GM21619 (cell line): ENCODE data around the gene RAPGEF2.
"Not testable (repeated sequence)": the region's sequence is repeated elsewhere in the genome, so short reads cannot be mapped to it uniquely, and the experiment has no call there.

ENCODE experiments used
- ATAC-seq: cut with Tn5 transposase; IDR thresholded peaks from one replicate; pipeline ENCODE4 v1.9.1; 2021; ENCODE audit not compliant: unreplicated experiment

The RAPGEF2 gene

GRCh38 chr4:159307929-159308328, 205.1 kb downstream of the RAPGEF2 start:
- no peak for ATAC-seq

- no peak for ATAC-seq
These were observed 205.9 kb downstream of the RAPGEF2 start for GRCh38 chr4:159308566-159309340.

DNA sequence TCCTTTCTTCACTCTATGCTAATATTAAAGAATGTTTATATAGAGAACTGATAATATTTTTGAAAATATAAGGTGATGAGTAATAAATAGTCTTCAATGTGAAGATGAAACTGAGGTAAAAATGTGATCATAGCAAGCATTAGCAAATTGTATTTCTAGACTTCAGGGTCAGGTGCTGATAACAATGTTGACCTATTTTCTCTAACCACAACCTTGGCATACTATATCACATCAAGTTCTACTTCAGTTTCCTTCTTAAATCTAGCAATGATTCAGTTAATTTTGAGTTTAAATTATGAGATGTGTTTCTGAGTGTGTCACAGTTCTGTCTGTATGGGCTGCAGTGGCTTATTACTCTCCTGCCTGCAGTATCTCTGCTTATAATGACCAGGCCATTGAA, 209.4 kb downstream of the RAPGEF2 start:
- no peak for ATAC-seq

DNA sequence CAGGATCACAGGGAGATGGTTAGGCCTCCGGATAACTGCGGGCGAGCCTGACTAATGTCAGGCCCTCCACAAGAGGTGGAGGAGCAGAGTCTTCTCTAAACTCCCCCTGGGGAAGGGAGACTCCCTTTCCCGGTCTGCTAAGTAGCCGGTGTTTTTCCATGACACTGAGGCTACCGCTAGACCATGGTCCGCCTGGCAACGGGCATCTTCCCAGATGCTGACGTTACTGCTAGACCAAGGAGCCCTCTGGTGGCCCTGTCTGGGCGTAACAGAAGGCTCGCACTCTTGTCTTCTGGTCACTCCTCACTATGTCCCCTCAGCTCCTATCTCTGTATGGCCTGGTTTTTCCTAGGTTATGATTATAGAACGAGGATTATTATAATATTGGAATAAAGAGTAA, 213.0 kb downstream of the RAPGEF2 start:
- not testable (repeated sequence) for ATAC-seq

DNA sequence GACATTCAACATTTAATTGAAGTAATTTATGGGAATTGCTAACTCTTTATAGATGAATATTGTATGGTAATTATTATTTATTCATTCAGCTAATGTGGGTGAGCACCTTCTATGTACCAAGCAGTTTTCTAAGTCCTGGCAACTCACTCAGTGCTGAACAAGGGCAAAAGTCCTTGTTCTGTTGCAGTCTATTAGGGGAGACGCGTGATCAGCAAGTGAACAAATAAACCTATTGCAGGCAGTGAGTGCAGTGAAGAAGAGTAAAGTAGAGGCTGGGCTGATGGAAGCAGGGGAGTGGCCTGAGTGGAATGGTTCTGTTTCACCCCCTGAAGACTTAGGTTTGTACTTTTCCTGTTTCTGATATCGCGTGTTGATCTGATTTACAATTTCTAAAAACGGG, 214.3 kb downstream of the RAPGEF2 start:
- no peak for ATAC-seq

DNA sequence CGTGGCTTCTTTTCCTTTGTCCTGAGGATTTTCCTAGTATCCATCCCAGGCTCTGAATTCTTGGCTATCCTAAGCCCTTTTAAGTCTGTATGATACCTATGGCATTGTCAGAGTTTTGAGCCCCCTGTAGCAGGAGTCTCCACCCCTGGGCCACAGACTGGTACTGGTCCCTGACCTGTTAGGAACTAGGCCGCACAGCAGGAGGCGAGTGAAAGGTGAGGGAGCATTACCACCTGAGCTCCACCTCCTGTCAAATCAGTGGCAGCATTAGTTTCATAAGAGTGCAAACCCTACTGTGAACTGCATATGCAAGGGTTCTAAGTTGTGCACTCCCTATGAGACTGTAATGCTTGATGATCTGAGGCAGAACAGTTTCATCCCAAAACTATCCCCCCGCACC, 216.1 kb downstream of the RAPGEF2 start:
- no peak for ATAC-seq

DNA sequence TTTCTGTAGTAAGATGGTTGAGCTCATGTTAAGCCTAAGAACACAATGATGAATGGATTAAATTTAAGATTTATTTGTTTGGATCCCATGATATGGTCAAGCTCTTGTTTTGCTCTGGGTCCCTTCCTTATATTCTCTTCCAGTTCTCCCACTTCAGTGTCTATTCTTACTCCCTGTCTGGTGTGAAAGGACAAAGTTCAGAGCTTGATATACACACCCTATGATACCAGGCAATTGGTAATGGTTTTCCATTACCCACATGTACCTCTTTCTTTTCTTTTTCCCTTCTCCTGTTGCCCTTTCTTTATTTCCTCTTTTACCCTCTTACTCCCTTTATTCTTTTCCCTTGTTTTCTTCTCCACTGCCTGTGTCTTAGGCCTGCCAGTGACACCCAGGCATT, 223.6 kb downstream of the RAPGEF2 start:
- no peak for ATAC-seq

- ATAC-seq = no peak
These were observed 225.9 kb downstream of the RAPGEF2 start for GRCh38 chr4:159328766-159329165.

- ATAC-seq = no peak
These were observed 231.6 kb downstream of the RAPGEF2 start for GRCh38 chr4:159334461-159334860.

DNA sequence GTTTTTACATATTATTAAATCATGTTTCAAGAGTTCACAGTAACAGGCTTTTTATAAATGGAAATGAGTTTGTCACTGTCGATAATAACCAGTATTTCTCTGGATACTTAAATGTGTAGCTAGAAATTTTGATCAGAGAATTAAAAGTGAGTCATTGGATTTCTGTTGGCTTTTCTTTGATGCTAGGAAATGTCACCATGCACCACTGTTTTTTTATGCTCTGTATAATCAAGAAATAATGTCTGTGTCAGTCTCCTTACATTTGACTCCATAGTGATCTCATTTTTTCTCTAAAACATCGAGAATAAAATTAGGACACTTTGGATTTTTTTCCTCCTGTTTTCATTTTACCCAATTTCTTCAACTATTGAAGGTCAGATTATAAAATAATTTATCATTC, 234.2 kb downstream of the RAPGEF2 start:
- ATAC-seq = no peak

- no peak for ATAC-seq
These were observed 238.6 kb downstream of the RAPGEF2 start for GRCh38 chr4:159341522-159341921.

DNA sequence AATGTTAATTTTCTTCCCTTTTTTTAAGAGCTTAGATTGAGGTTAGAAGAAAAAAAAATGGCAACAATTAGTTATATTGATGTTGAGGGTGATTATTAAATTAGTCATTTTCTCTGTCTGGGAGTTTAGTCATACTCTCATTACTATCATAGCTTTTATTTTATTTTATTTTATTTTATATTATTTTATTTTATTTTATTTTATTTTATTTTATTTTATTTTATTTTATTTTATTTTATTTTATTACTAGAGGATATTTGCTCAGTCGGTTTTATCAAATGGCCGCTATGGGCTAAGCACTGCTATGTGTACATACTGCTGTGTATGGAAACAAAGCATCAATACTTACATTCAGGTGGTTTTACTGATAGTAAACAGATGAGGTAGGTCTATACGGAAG, 239.5 kb downstream of the RAPGEF2 start:
- ATAC-seq = no peak

DNA sequence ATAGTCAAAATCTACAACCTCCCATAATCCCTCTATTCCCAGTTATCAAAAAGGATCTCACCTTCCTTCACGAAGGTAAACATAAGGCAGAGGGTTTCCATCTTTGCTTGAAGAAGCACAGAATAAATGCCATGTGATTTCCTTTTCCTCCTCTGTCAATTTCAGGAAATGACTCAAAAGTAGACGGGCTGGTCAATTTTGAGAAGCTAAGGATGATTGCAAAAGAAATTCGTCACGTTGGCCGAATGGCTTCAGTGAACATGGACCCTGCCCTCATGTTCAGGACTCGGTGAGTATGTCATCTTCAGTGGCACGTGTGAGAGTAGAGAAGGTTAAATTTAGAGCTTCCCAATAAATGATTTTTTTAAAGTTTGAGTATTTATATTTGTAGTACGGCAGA, 240.2 kb downstream of the RAPGEF2 start:
- no peak for ATAC-seq

DNA sequence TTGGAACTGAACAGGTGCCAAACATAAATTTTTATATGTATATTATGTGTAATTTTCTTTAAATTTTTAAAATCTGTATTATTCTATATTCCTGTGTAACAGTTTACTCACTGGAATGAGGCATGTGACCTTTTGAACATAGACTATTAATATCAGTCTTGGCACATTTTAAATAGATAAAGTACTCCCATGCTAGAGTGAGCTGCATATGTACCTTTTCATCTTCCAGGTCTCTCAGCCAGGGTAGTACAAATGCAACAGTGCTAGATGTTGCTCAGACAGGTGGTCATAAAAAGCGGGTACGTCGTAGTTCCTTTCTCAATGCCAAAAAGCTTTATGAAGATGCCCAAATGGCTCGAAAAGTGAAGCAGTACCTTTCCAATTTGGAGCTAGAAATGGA, 242.0 kb downstream of the RAPGEF2 start:
- no peak for ATAC-seq

- ATAC-seq = no peak
These were observed 243.8 kb downstream of the RAPGEF2 start for GRCh38 chr4:159346681-159347080.

DNA sequence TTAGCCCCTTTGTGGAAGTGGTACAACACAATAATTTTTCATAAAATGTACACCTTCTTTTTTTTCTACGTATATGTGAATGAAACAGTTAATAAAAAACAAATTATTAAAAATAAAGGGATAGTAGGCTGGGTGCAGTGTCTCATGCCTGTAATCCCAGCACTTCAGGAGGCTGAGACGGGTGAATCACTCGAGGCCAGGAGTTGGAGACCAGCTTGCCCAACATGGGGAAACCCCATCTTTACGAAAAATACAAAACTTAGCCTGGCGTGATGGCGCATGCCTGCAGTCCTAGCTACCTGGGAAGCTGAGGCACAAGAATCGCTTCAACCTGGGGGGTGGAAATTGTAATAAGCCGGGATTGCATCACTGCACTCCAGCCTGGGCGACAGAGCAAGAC, 244.9 kb downstream of the RAPGEF2 start:
- ATAC-seq = no peak

DNA sequence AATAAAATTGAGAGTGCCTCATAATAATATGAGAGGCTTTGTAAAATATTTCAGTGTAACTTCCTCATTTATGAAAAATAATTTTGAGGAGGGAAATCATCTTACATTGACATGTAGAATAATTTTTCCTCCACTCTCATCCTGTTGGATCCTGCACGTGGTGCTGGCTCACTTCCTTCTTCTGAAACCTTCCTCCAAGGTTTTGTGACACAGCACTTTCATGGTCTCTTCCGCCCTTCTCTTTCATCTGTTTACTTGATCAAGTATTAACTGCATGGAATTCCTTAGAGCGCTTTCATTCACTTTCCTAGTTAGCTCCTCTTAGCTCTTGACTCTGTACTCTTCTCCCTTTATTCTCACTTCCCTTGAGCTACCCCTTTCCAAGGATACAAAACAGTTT, 246.5 kb downstream of the RAPGEF2 start:
- ATAC-seq = no peak

DNA sequence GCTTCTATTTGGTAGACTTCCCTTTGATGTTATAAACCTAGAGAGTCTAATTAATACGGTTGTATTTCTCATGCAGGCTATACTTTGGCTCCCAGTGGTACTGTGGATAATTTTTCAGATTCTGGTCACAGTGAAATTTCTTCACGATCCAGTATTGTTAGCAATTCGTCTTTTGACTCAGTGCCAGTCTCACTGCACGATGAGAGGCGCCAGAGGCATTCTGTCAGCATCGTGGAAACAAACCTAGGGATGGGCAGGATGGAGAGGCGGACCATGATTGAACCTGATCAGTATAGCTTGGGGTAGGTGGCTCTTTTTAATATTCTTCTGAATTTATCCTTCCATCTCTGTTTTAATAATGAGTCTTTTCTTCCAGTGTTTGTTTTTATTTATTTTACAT, 249.7 kb downstream of the RAPGEF2 start:
- ATAC-seq = no peak

DNA sequence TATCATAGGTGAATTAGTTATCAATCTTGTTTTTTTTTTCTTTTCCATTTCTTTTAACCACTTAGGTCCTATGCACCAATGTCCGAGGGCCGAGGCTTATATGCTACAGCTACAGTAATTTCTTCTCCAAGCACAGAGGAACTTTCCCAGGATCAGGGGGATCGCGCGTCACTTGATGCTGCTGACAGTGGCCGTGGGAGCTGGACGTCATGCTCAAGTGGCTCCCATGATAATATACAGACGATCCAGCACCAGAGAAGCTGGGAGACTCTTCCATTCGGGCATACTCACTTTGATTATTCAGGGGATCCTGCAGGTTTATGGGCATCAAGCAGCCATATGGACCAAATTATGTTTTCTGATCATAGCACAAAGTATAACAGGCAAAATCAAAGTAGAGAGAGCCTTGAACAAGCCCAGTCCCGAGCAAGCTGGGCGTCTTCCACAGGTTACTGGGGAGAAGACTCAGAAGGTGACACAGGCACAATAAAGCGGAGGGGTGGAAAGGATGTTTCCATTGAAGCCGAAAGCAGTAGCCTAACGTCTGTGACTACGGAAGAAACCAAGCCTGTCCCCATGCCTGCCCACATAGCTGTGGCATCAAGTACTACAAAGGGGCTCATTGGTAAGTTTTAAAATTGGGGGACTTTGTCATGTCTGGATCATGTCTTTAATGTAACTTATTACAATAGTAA, 250.7 kb downstream of the RAPGEF2 start:
- ATAC-seq = no peak

GRCh38 chr4:159355466-159355865, 252.6 kb downstream of the RAPGEF2 start:
- no peak for ATAC-seq

- ATAC-seq = no peak
These were observed 254.5 kb downstream of the RAPGEF2 start for GRCh38 chr4:159357350-159357749.

GRCh38 chr4:159358226-159358625, 255.3 kb downstream of the RAPGEF2 start:
- no peak for ATAC-seq

- ATAC-seq = no peak
These were observed 257.7 kb downstream of the RAPGEF2 start for GRCh38 chr4:159360549-159360948.
